H1 (cell line): Measurements from ENCODE around the gene TRAP1. TPM values are rescaled to one million over a fixed set of nuclear protein-coding genes. Genes with fewer than 3 reads are reported as not detected.

ENCODE experiments used
- CTCF ChIA-PET: fragments of 300-600 bp; sonication (Branson Sonifier 250); formaldehyde crosslinking; loops from one replicate; lab custom pipeline; 2021; ENCODE audit not compliant: partially characterized antibody; lab: Charles Lee
- POLR2A ChIA-PET: fragments of 300-600 bp; sonication (Branson Sonifier 250); formaldehyde crosslinking; loops from one replicate; lab custom pipeline; 2021; ENCODE audit warnings: inconsistent platforms; ENCODE audit not compliant: partially characterized antibody; lab: Charles Lee
- DNase-seq, 2 experiments: peaks; one replicate each; pipeline versions ENCODE4 v3.0.0 to v3.0.0-alpha.2; 2010 to 2022; ENCODE audit warnings: low spot score in 2 of 2, low read depth in 1 of 2, mixed read lengths in 1 of 2
- FAIRE-seq: peaks from 2 replicates; lab custom pipeline; 2011; peaks lifted over from hg19 to GRCh38; lab: Jason Lieb, UNC
- H2AFZ ChIP-seq: 2 replicates; pipeline ENCODE4 v1.8.1; 2012; ENCODE audit warnings: low read length, inconsistent platforms
- H2AK5ac ChIP-seq: 2 replicates; pipeline ENCODE4 v1.6.1; 2013; ENCODE audit warnings: low read depth, low read length
- H2BK120ac ChIP-seq: replicated peaks from 2 replicates; pipeline ENCODE3; 2013; ENCODE audit warnings: low read depth, low read length, inconsistent platforms
- H2BK12ac ChIP-seq: 2 replicates; pipeline ENCODE4 v1.6.1; 2013; ENCODE audit warnings: low read depth, low read length
- H2BK15ac ChIP-seq: 2 replicates; pipeline ENCODE4 v1.6.1; 2013; ENCODE audit warnings: low read length
- H2BK20ac ChIP-seq: 2 replicates; pipeline ENCODE4 v1.6.1; 2013; ENCODE audit warnings: low read length
- H2BK5ac ChIP-seq: 2 replicates; pipeline ENCODE4 v1.6.1; 2013; ENCODE audit warnings: low read depth, low read length
- H3K14ac ChIP-seq: 2 replicates; pipeline ENCODE4 v1.6.1; 2013; ENCODE audit warnings: inconsistent platforms; ENCODE audit not compliant: insufficient read length
- H3K18ac ChIP-seq: 2 replicates; pipeline ENCODE4 v1.6.1; 2013; ENCODE audit warnings: low read length; ENCODE audit errors: extremely low read depth
- H3K23ac ChIP-seq: 2 replicates; pipeline ENCODE4 v1.6.1; 2013; ENCODE audit warnings: inconsistent platforms; ENCODE audit not compliant: insufficient read length
- H3K23me2 ChIP-seq: 2 replicates; pipeline ENCODE4 v1.6.1; 2013; ENCODE audit warnings: low read depth, low read length
- H3K27ac ChIP-seq: 2 replicates; pipeline ENCODE4 v1.6.1; 2011; ENCODE audit warnings: low read depth, low read length, inconsistent platforms
- H3K27me3 ChIP-seq, 4 experiments: replicated peaks in 1 of 4; 1 replicate in 1 of 4; 2 replicates in 3 of 4; pipeline versions ENCODE4 v1.6.1 to v1.8.1; 2011 to 2013; ENCODE audit warnings: low read length in 3 of 4, mild to moderate bottlenecking in 3 of 4, inconsistent platforms in 2 of 4, mixed read lengths in 2 of 4, moderate library complexity in 1 of 4; ENCODE audit not compliant: control insufficient read depth in 3 of 4, insufficient read depth in 3 of 4; ENCODE audit errors: extremely low read depth in 1 of 4
- H3K36me3 ChIP-seq, 4 experiments: 2 replicates each; pipeline versions ENCODE4 v1.6.1 to v1.8.1; 2011 to 2013; ENCODE audit warnings: mild to moderate bottlenecking in 4 of 4, low read length in 3 of 4, moderate library complexity in 2 of 4, control low read depth in 1 of 4, inconsistent platforms in 1 of 4; ENCODE audit not compliant: insufficient read depth in 4 of 4, control insufficient read depth in 2 of 4
- H3K4ac ChIP-seq: replicated peaks from 2 replicates; pipeline ENCODE3; 2013; ENCODE audit warnings: low read length, low read depth, mixed read lengths, inconsistent platforms; ENCODE audit not compliant: insufficient read length
- H3K4me1 ChIP-seq, 4 experiments: replicated peaks in 1 of 4; 1 replicate in 1 of 4; 2 replicates in 3 of 4; pipeline versions ENCODE4 v1.6.1 to v1.8.1; 2011 to 2013; ENCODE audit warnings: low read length in 3 of 4, inconsistent platforms in 2 of 4, mixed read lengths in 1 of 4; ENCODE audit not compliant: insufficient read depth in 4 of 4, control insufficient read depth in 3 of 4
- H3K4me2 ChIP-seq, 2 experiments: 2 replicates each; pipeline versions ENCODE4 v1.6.1 to v1.8.1; 2011 to 2013; ENCODE audit warnings: low read depth in 2 of 2, low read length in 2 of 2, control low read depth in 1 of 2, inconsistent platforms in 1 of 2, mild to moderate bottlenecking in 1 of 2; ENCODE audit not compliant: insufficient read depth in 1 of 2
- H3K4me3 ChIP-seq, 4 experiments: fragments of 200-600, 300-600 bp in 1 of 4; sonication (generic), shearing (Covaris generic), sonication (Bioruptor Twin) in 1 of 4; 2 replicates each; pipeline versions ENCODE4 v1.5.1 to v1.8.1; 2011 to 2016; ENCODE audit warnings: low read length in 4 of 4, low read depth in 3 of 4, control low read depth in 2 of 4, inconsistent platforms in 2 of 4, mild to moderate bottlenecking in 2 of 4, mixed read lengths in 1 of 4, moderate library complexity in 1 of 4; ENCODE audit not compliant: insufficient read depth in 2 of 4; ENCODE audit errors: extremely low read depth in 1 of 4
- H3K56ac ChIP-seq: replicated peaks from 2 replicates; pipeline ENCODE3; 2013; ENCODE audit warnings: low read depth, mild to moderate bottlenecking, mixed read lengths, low read length, inconsistent platforms; ENCODE audit not compliant: insufficient read length
- H3K79me1 ChIP-seq: 2 replicates; pipeline ENCODE4 v1.6.1; 2013; ENCODE audit warnings: low read depth, low read length, control low read depth
- H3K79me2 ChIP-seq, 2 experiments: 2 replicates each; pipeline versions ENCODE4 v1.6.1 to v1.8.1; 2012 to 2013; ENCODE audit warnings: low read length in 2 of 2, mild to moderate bottlenecking in 2 of 2, inconsistent platforms in 1 of 2; ENCODE audit not compliant: insufficient read depth in 2 of 2, control insufficient read depth in 1 of 2
- H3K9ac ChIP-seq, 4 experiments: replicated peaks in 1 of 4; 1 replicate in 1 of 4; 2 replicates in 3 of 4; pipeline versions ENCODE4 v1.6.1 to v1.8.1; 2011 to 2013; ENCODE audit warnings: low read depth in 3 of 4, low read length in 3 of 4, control low read depth in 2 of 4, mild to moderate bottlenecking in 2 of 4, moderate library complexity in 2 of 4, inconsistent platforms in 1 of 4; ENCODE audit errors: extremely low read depth in 1 of 4
- H3K9me3 ChIP-seq, 2 experiments: 2 replicates each; pipeline versions ENCODE4 v1.6.1 to v1.8.1; 2012 to 2013; ENCODE audit warnings: mild to moderate bottlenecking in 2 of 2, moderate library complexity in 2 of 2, control low read depth in 1 of 2, inconsistent platforms in 1 of 2, low read depth in 1 of 2, low read length in 1 of 2, mixed read lengths in 1 of 2; ENCODE audit not compliant: insufficient read depth in 2 of 2
- H4K20me1 ChIP-seq, 2 experiments: replicated peaks in 1 of 2; 2 replicates each; pipeline versions ENCODE3 to v1.8.1; 2011 to 2013; ENCODE audit warnings: inconsistent platforms in 2 of 2, low read length in 2 of 2, mild to moderate bottlenecking in 1 of 2; ENCODE audit not compliant: insufficient read depth in 2 of 2, control insufficient read depth in 1 of 2
- H4K5ac ChIP-seq: 2 replicates; pipeline ENCODE4 v1.6.1; 2013; ENCODE audit warnings: low read length, low read depth, mixed read lengths, inconsistent platforms; ENCODE audit not compliant: insufficient read length
- H4K8ac ChIP-seq: 2 replicates; pipeline ENCODE4 v1.8.0; 2013; ENCODE audit warnings: mild to moderate bottlenecking, moderate library complexity, low read length, inconsistent platforms; ENCODE audit not compliant: insufficient read depth; ENCODE audit errors: extremely low read depth
- H4K91ac ChIP-seq: replicated peaks from 2 replicates; pipeline ENCODE3; 2013; ENCODE audit warnings: low read length, mixed read lengths, inconsistent platforms; ENCODE audit not compliant: insufficient read length
- CBX5 ChIP-seq: fragments of 300-800, 300-1000 bp; sonication (generic); IDR thresholded peaks from 2 replicates; pipeline ENCODE4 v1.7.1; 2016; ENCODE audit warnings: antibody characterized with exemption, low read length, low read depth
- CHD2 ChIP-seq: IDR thresholded peaks from 2 replicates; pipeline ENCODE4 v1.6.1; 2012; ENCODE audit warnings: low read length, improper control_type of control experiment
- EP300 ChIP-seq, 2 experiments: IDR thresholded peaks; 1 replicate in 1 of 2; 2 replicates in 1 of 2; pipeline ENCODE4 v1.6.1; 2011 to 2012; ENCODE audit warnings: low read depth in 2 of 2, low read length in 2 of 2, mild to moderate bottlenecking in 2 of 2, borderline replicate concordance in 1 of 2, inconsistent platforms in 1 of 2, moderate library complexity in 1 of 2
- GTF2F1 ChIP-seq: IDR thresholded peaks from 2 replicates; pipeline ENCODE4 v1.6.1; 2012; ENCODE audit warnings: low read depth, low read length, improper control_type of control experiment, borderline replicate concordance
- KDM4A ChIP-seq: IDR thresholded peaks from one replicate; pipeline ENCODE4 v1.7.1; 2012; ENCODE audit warnings: low read depth, mild to moderate bottlenecking, moderate library complexity, low read length, inconsistent platforms; ENCODE audit not compliant: severe bottlenecking
- POLR2AphosphoS5 ChIP-seq: IDR thresholded peaks from 2 replicates; pipeline ENCODE4 v1.6.1; 2011; ENCODE audit warnings: low read depth, low read length
- RXRA ChIP-seq: IDR thresholded peaks from 2 replicates; pipeline ENCODE4 v1.6.1; 2011; ENCODE audit warnings: low read depth, mild to moderate bottlenecking, low read length, moderate library complexity; ENCODE audit not compliant: insufficient read depth
- SIX5 ChIP-seq: IDR thresholded peaks from 2 replicates; pipeline ENCODE4 v1.6.1; 2011; ENCODE audit warnings: mild to moderate bottlenecking, low read depth, low read length
- SP2 ChIP-seq: IDR thresholded peaks from 2 replicates; pipeline ENCODE4 v1.6.1; 2012; ENCODE audit warnings: mild to moderate bottlenecking, low read length, inconsistent platforms
- TAF1 ChIP-seq: IDR thresholded peaks from 2 replicates; pipeline ENCODE4 v1.6.1; 2011; ENCODE audit warnings: mild to moderate bottlenecking, low read depth, low read length
- WGBS, 2 experiments: shearing (Covaris generic) in 1 of 2; methylation state at CpG; one replicate each; pipeline versions ENCODE4 v1.1.6 to v1.1.7; 2013 to 2015; ENCODE audit warnings: low lambda C conversion rate in 2 of 2, mixed read lengths in 2 of 2, inconsistent platforms in 1 of 2, low coverage in 1 of 2, missing lambda C conversion rate in 1 of 2; ENCODE audit not compliant: insufficient replicate concordance in 2 of 2, insufficient coverage in 1 of 2, insufficient read length in 1 of 2; ENCODE audit errors: extremely low coverage in 1 of 2, missing lambda C conversion rate in 1 of 2; 5-methylcytosine and 5-hydroxymethylcytosine counted together
- polyA plus RNA-seq, 7 experiments: library from polyadenylated mRNA; depleted of rRNA in 3 of 7; stranded (reverse) in 5 of 7; unstranded in 2 of 7; fragments of >200 nt in 5 of 7; fragments of 200-250 nt in 2 of 7; gene quantifications; 1 replicate in 5 of 7; 2 replicates in 1 of 7; 4 replicates in 1 of 7; pipeline versions ENCODE4 v1.2.1 to v1.2.3, GENCODE V29; 2011 to 2013; ENCODE audit warnings: missing spikeins in 2 of 7, mixed read lengths in 2 of 7
- total RNA-seq: library from RNA; stranded (reverse); fragmentation: NEBNext Ultra II Directional; extraction: Animal tissue kit (Norgen Biotek cat#: 25700); gene quantifications from 2 replicates; pipeline ENCODE4 v1.2.1, GENCODE V29; 2021

The TRAP1 gene
- total and polyA plus RNA-seq, 2 of the 8 experiments (the other 6 are each of a cell fraction or from before 2014, with no cell fraction given) = 215 to 283 TPM

- DNase-seq = peak in 1 of 2 experiments; percentile 43
- no peak overlapping the region for H3K27ac ChIP-seq
- H3K79me1 ChIP-seq = peaks cover 2% of the 10 kb centered on the region; the same call in 1 of the 2 replicates
- no peak overlapping the region for H2BK12ac ChIP-seq
- no peak overlapping the region for H2BK120ac ChIP-seq
- no peak overlapping the region for H2AFZ ChIP-seq
- H2AK5ac ChIP-seq = peak overlapping the region; percentile 84; the same call in 1 of the 2 replicates
- no peak for FAIRE-seq
- no peaks in the 10 kb centered on the region for H3K79me2 ChIP-seq
- no peak overlapping the region for H3K4me2 ChIP-seq
- H2BK5ac ChIP-seq = 0 out of 2 replicates have a peak overlapping the region, but pooled peaks have one; percentile 18
- no peak overlapping the region for H3K4ac ChIP-seq
- no peak overlapping the region for H4K5ac ChIP-seq
- 91% methylated on average over 14 of the region's 14 CpGs; no CpG with 5 or more reads in 1 of the 2 experiments for WGBS, 2 experiments
- H4K20me1 ChIP-seq = no peaks in the 10 kb centered on the region
- no peak overlapping the region for H2BK15ac ChIP-seq
- ChIA-PET CTCF (interaction anchor here (0.8 to 3.2 kb wide), 4 partner anchors 9 to 14 kb away, joined by 3 to 11 read pairs (median 5); no protein-coding TSS in a partner anchor), POLR2A (interaction anchor here (0.6 to 1.5 kb wide), 4 partner anchors 9 to 74 kb away, joined by 3 to 5 read pairs (median 3); partner anchors contain the start of genes SLX4 and TRAP1)
- peaks cover 11 to 35% (median 22%) of the 10 kb centered on the region in 4 experiments for H3K4me1 ChIP-seq
- no peaks in the 10 kb centered on the region for H3K23me2 ChIP-seq
- no peaks in the 10 kb centered on the region for H3K9me3 ChIP-seq
- H4K8ac ChIP-seq = peak overlapping the region; percentile 75; the same call in 1 of the 2 replicates
- no peak overlapping the region for H3K4me3 ChIP-seq
- H4K91ac ChIP-seq = no peak overlapping the region
- H3K14ac ChIP-seq = no peak overlapping the region
- no peak overlapping the region for H3K18ac ChIP-seq
- H3K23ac ChIP-seq = no peak overlapping the region
- no peak overlapping the region for H3K56ac ChIP-seq
- H3K9ac ChIP-seq = no peak overlapping the region
- no peak overlapping the region for H2BK20ac ChIP-seq
- no peaks in the 10 kb centered on the region for H3K36me3 ChIP-seq
- no peaks in the 10 kb centered on the region for H3K27me3 ChIP-seq
- TF ChIP-seq CBX5 (no peak), GTF2F1 (no peak), SIX5 (no peak), CHD2 (no peak), KDM4A (no peak), SP2 (no peak), EP300 (IDR thresholded peaks at IDR 0.05; ENCODE audit: borderline replicate concordance in 1 of 2, low read depth in 2 of 2, low read length in 2 of 2) (no peak), RXRA (no peak), TAF1 (no peak), POLR2AphosphoS5 (no peak)
Observed at GRCh38 chr16:3643095-3643730, 74.1 kb downstream of the TRAP1 start.
